HepG2 (cell line): Measurements from ENCODE around the gene AIF1. TPM values are rescaled to one million over a fixed set of nuclear protein-coding genes. Genes with fewer than 3 reads are reported as not detected.

ENCODE experiments used
- ADNP ChIP-seq: sonication (generic); formaldehyde crosslinking; IDR thresholded peaks from 2 replicates; pipeline ENCODE4 v1.4.0; 2020; ENCODE audit warnings: missing genetic modification reagents
- ATF2 ChIP-seq: sonication (generic); formaldehyde crosslinking; IDR thresholded peaks from 2 replicates; pipeline ENCODE4 v1.4.0; 2020; ENCODE audit warnings: missing genetic modification reagents
- ATF5 ChIP-seq: sonication (generic); formaldehyde crosslinking; IDR thresholded peaks from 2 replicates; pipeline ENCODE4 v1.4.0; 2020; ENCODE audit warnings: mild to moderate bottlenecking, low read depth, missing genetic modification reagents
- FOXJ3 ChIP-seq: sonication (generic); formaldehyde crosslinking; IDR thresholded peaks from 2 replicates; pipeline ENCODE4 v1.4.0; 2020; ENCODE audit warnings: missing genetic modification reagents, mild to moderate bottlenecking, borderline replicate concordance
- HIC2 ChIP-seq: sonication (generic); formaldehyde crosslinking; IDR thresholded peaks from 2 replicates; pipeline ENCODE4 v1.9.0; 2022; ENCODE audit warnings: low read depth, missing genetic modification reagents
- REPIN1 ChIP-seq: sonication (generic); formaldehyde crosslinking; IDR thresholded peaks from 2 replicates; pipeline ENCODE4 v1.8.0; 2022; ENCODE audit warnings: missing genetic modification reagents, low read depth, mild to moderate bottlenecking, borderline replicate concordance
- SRF ChIP-seq: IDR thresholded peaks from 2 replicates; pipeline ENCODE4 v1.6.1; 2011; ENCODE audit warnings: mild to moderate bottlenecking, low read depth, low read length, moderate library complexity
- TGIF2 ChIP-seq: IDR thresholded peaks from 2 replicates; pipeline ENCODE4 v1.6.1; 2016; ENCODE audit warnings: control low read depth, missing compliant biosample characterization
- THAP11 ChIP-seq: IDR thresholded peaks from 2 replicates; pipeline ENCODE4 v1.6.1; 2016; ENCODE audit warnings: missing biosample characterization, missing genetic modification reagents
- ZBTB10 ChIP-seq: sonication (generic); formaldehyde crosslinking; IDR thresholded peaks from 2 replicates; pipeline ENCODE4 v1.4.0; 2020; ENCODE audit warnings: missing genetic modification reagents, borderline replicate concordance
- ZFY ChIP-seq: sonication (generic); formaldehyde crosslinking; IDR thresholded peaks from 2 replicates; pipeline ENCODE4 v1.4.0; 2020; ENCODE audit warnings: missing genetic modification reagents
- ZNF121 ChIP-seq: sonication (generic); formaldehyde crosslinking; IDR thresholded peaks from 2 replicates; pipeline ENCODE4 v1.5.0; 2020; ENCODE audit warnings: mild to moderate bottlenecking, missing genetic modification reagents
- ZNF354B ChIP-seq: sonication (generic); formaldehyde crosslinking; IDR thresholded peaks from 2 replicates; pipeline ENCODE4 v1.8.0; 2022; ENCODE audit warnings: mild to moderate bottlenecking, missing genetic modification reagents
- ZNF609 ChIP-seq: sonication (generic); formaldehyde crosslinking; IDR thresholded peaks from 2 replicates; pipeline ENCODE4 v1.4.0; 2020; ENCODE audit warnings: mild to moderate bottlenecking, missing genetic modification reagents, borderline replicate concordance
- ZSCAN29 ChIP-seq: sonication (generic); formaldehyde crosslinking; conservative IDR thresholded peaks from 2 replicates; pipeline ENCODE4 v1.4.0; 2020; ENCODE audit warnings: mild to moderate bottlenecking, missing genetic modification reagents
- polyA plus RNA-seq, 8 experiments: library from polyadenylated mRNA; depleted of rRNA in 3 of 8; stranded (reverse) in 7 of 8; unstranded in 1 of 8; fragments of >200 nt; fragmentation: Illumina TruSeq in 4 of 8; extraction: Trizol in 4 of 8; gene quantifications; 2 replicates each; pipeline versions ENCODE4 v1.2.1 to v1.2.3, GENCODE V29; 2011 to 2016; ENCODE audit warnings: low read depth in 4 of 8, missing spikeins in 1 of 8, mixed read lengths in 1 of 8; ENCODE audit not compliant: insufficient read depth in 1 of 8
- total RNA-seq, 5 experiments: library from RNA; depleted of rRNA; stranded (reverse); fragments of >200 nt; fragmentation: Illumina TruSeq; extraction: Trizol; gene quantifications; 2 replicates each; pipeline ENCODE4 v1.2.3, GENCODE V29; 2016; ENCODE audit warnings: low read depth in 1 of 5

Gene AIF1
- total and polyA plus RNA-seq, 2 of the 13 experiments (the other 11 are each of a cell fraction or from before 2014, with no cell fraction given): 1.5 TPM; not detected in 1

GRCh38 chr6:31664790-31665500 lies 49.9 kb downstream of the AIF1 start, which contains the start of gene GPANK1 (continued):
- TF ChIP-seq ZNF121 (CRISPR knock-in tag) (no peak), ZBTB10 (CRISPR knock-in tag) (peak; percentile 51; the same call in 1 of the 2 replicates), ZSCAN29 (CRISPR knock-in tag) (0 out of 2 replicates have a peak, but pooled peaks have one; percentile 62), ADNP (no peak), HIC2 (CRISPR knock-in tag) (no peak), ATF2 (CRISPR knock-in tag) (no peak; the same call in 1 of the 2 replicates), ZFY (CRISPR knock-in tag) (peak; percentile 9; the same call in 1 of the 2 replicates), ATF5 (no peak), TGIF2 (CRISPR knock-in tag) (no peak), REPIN1 (CRISPR knock-in tag) (peak; percentile 66; the same call in 1 of the 2 replicates), ZNF609 (CRISPR knock-in tag) (no peak; the same call in 1 of the 2 replicates), SRF (no peak), ZNF354B (CRISPR knock-in tag) (no peak), THAP11 (CRISPR knock-in tag) (peak; percentile 87), FOXJ3 (CRISPR knock-in tag) (peak; percentile 36; the same call in 1 of the 2 replicates)
